MM.1S (cell line): Measurements from ENCODE around the gene ZDHHC12.

ENCODE experiments used
- DNase-seq: peaks from one replicate; pipeline ENCODE4 v3.0.0-alpha.2; 2015
- H2AFZ ChIP-seq: fragments of 300-600 bp; sonication (generic); 2 replicates; pipeline ENCODE4 v1.6.0; 2016; ENCODE audit warnings: antibody characterized with exemption, low read length
- H3F3A ChIP-seq: fragments of 300-600 bp; sonication (generic); 2 replicates; pipeline ENCODE4 v1.6.1; 2016; ENCODE audit warnings: mild to moderate bottlenecking, antibody characterized with exemption, low read length, moderate library complexity, mixed read lengths; ENCODE audit not compliant: insufficient read depth
- H3K27ac ChIP-seq: fragments of 300-600 bp; sonication (generic); 2 replicates; pipeline ENCODE4 v1.5.1; 2016; ENCODE audit warnings: mild to moderate bottlenecking, low read length
- H3K27me3 ChIP-seq: fragments of 300-600 bp; sonication (generic); replicated peaks from 2 replicates; pipeline ENCODE4 v1.6.0; 2016; ENCODE audit warnings: low read length; ENCODE audit not compliant: insufficient read depth
- H3K36me3 ChIP-seq: fragments of 300-600 bp; sonication (generic); replicated peaks from 2 replicates; pipeline ENCODE4 v1.6.1; 2016; ENCODE audit warnings: mild to moderate bottlenecking, low read length, mixed read lengths; ENCODE audit not compliant: insufficient read depth
- H3K4me1 ChIP-seq: fragments of 300-600 bp; sonication (generic); 2 replicates; pipeline ENCODE4 v1.6.1; 2016; ENCODE audit warnings: low read length, mixed read lengths
- H3K4me2 ChIP-seq: fragments of 300-600 bp; sonication (generic); 2 replicates; pipeline ENCODE4 v1.6.0; 2016; ENCODE audit warnings: low read depth, low read length
- H3K4me3 ChIP-seq: fragments of 300-600 bp; sonication (generic); 2 replicates; pipeline ENCODE4 v1.5.1; 2016; ENCODE audit warnings: low read length, mixed read lengths
- H3K79me2 ChIP-seq: fragments of 300-600 bp; sonication (generic); 2 replicates; pipeline ENCODE4 v1.6.1; 2016; ENCODE audit warnings: mixed run types, low read length, mixed read lengths
- H3K9ac ChIP-seq: fragments of 300-600 bp; sonication (generic); 2 replicates; pipeline ENCODE4 v1.6.1; 2016; ENCODE audit warnings: low read length, mixed read lengths
- H3K9me2 ChIP-seq: fragments of 300-600 bp; sonication (generic); replicated peaks from 2 replicates; pipeline ENCODE4 v1.6.1; 2016; ENCODE audit warnings: mild to moderate bottlenecking, low read length, mixed read lengths; ENCODE audit not compliant: insufficient read depth
- H3K9me3 ChIP-seq: fragments of 300-600 bp; sonication (generic); replicated peaks from 2 replicates; pipeline ENCODE4 v1.6.1; 2016; ENCODE audit warnings: mild to moderate bottlenecking, low read length, mixed read lengths; ENCODE audit not compliant: insufficient read depth
- H4K20me1 ChIP-seq: fragments of 300-600 bp; sonication (generic); 2 replicates; pipeline ENCODE4 v1.6.1; 2016; ENCODE audit warnings: mild to moderate bottlenecking, low read length, moderate library complexity, mixed read lengths; ENCODE audit not compliant: insufficient read depth
- EZH2 ChIP-seq: fragments of 300-600 bp; sonication (generic); optimal IDR thresholded peaks from 2 replicates; pipeline ENCODE3; 2017; ENCODE audit warnings: low read depth, mild to moderate bottlenecking, antibody characterized with exemption, low read length, mixed read lengths
- EZH2phosphoT487 ChIP-seq: fragments of 300-600 bp; sonication (generic); IDR thresholded peaks from 2 replicates; pipeline ENCODE4 v1.6.1; 2018; ENCODE audit warnings: antibody characterized with exemption, low read length
- TF ChIP-seq, protein P1 (sequence below): fragments of 300-600 bp; sonication (generic); IDR thresholded peaks from 2 replicates; pipeline ENCODE4 v1.5.1; 2016; ENCODE audit warnings: antibody characterized with exemption, low read length, mixed read lengths

The ZDHHC12 gene

DNA sequence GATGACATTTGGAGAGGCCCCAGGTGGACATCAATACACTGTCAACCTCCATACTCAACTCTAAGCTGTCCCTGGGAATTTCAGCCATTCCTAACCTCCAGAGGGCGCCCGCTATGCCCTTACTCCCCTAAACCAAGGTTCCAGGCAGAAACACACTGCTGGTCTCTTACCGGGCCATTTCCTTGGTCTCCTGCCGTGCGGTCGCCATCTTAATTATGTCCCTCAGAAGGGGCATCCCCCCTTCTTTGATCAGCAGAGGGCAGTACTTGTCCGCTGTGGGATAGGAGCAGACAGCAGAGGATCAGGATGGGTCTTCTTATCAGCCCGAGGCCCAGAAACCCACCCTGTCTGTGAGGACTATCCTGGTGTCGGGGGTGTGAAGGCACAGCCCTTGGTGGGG lies 9.3 kb upstream of the ZDHHC12 start:
- Histone ChIP-seq H3K27ac (no peak overlapping the region), H3K4me3 (no peak overlapping the region), H3K27me3 (no peaks in the 10 kb centered on the region), H3K4me2 (no peak overlapping the region), H3F3A (no peaks in the 10 kb centered on the region), H3K4me1 (no peaks in the 10 kb centered on the region), H3K9ac (no peak overlapping the region), H4K20me1 (no peaks in the 10 kb centered on the region), H3K79me2 (no peaks in the 10 kb centered on the region), H2AFZ (no peak overlapping the region), H3K9me3 (no peaks in the 10 kb centered on the region), H3K36me3 (no peaks in the 10 kb centered on the region), H3K9me2 (no peaks in the 10 kb centered on the region)
- no peak for DNase-seq
- TF ChIP-seq EZH2 = no peak
- TF ChIP-seq, protein P1, sequence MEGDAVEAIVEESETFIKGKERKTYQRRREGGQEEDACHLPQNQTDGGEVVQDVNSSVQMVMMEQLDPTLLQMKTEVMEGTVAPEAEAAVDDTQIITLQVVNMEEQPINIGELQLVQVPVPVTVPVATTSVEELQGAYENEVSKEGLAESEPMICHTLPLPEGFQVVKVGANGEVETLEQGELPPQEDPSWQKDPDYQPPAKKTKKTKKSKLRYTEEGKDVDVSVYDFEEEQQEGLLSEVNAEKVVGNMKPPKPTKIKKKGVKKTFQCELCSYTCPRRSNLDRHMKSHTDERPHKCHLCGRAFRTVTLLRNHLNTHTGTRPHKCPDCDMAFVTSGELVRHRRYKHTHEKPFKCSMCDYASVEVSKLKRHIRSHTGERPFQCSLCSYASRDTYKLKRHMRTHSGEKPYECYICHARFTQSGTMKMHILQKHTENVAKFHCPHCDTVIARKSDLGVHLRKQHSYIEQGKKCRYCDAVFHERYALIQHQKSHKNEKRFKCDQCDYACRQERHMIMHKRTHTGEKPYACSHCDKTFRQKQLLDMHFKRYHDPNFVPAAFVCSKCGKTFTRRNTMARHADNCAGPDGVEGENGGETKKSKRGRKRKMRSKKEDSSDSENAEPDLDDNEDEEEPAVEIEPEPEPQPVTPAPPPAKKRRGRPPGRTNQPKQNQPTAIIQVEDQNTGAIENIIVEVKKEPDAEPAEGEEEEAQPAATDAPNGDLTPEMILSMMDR = peak; percentile 29

DNA sequence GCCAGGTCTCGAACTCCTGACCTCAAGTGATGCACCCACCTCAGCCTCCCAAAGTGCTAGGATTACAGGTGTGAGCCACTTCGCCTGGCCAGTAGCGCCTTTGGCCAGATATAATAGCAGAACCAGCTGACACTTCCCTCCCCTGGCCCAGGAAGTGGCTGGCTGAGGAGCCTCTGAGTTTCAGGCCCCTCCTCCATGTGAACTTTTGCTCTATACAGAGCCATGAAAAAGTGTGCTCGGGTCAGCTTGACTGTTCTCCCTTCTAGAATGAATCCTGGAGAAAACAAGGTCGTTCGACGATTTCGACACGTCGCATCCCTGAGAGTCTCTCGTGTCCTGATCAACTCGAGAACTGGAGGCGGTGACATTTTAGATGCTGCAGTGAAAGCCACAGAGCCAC lies 8.6 kb upstream of the ZDHHC12 start:
- no peaks in the 10 kb centered on the region for H3K79me2 ChIP-seq
- no peaks in the 10 kb centered on the region for H3K27me3 ChIP-seq
- no peak overlapping the region for H3K4me2 ChIP-seq
- no peaks in the 10 kb centered on the region for H4K20me1 ChIP-seq
- no peak overlapping the region for H3K27ac ChIP-seq
- TF ChIP-seq, protein P1 = no peak
- no peak for TF ChIP-seq EZH2phosphoT487
- TF ChIP-seq EZH2 = no peak
- DNase-seq = no peak
- no peak overlapping the region for H2AFZ ChIP-seq
- H3K4me1 ChIP-seq = no peaks in the 10 kb centered on the region
- H3F3A ChIP-seq = no peaks in the 10 kb centered on the region
- no peaks in the 10 kb centered on the region for H3K9me3 ChIP-seq
- no peak overlapping the region for H3K4me3 ChIP-seq
- H3K9ac ChIP-seq = no peak overlapping the region
- H3K9me2 ChIP-seq = no peaks in the 10 kb centered on the region
- no peaks in the 10 kb centered on the region for H3K36me3 ChIP-seq

DNA sequence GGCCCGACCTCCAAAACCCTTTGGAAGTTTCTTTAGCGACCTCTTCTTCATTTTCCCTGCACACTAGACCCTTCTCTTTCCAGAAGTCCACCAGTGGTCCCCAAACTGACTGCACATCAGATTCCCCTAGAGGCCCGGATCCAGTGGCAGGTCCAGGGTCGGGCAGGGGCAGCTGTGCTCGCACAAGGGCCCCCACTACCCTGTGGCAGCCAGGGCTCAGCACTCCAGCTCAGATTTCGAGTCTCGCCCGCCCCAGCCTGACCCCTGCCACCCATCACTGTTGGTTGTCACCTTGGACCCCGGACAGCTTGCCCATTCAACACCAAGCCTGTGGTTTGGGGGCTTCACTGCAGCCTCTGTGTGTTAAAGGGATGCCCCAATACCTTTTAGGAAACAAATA lies 7.8 kb upstream of the ZDHHC12 start:
- no peak for TF ChIP-seq EZH2
- no peak for TF ChIP-seq EZH2phosphoT487
- TF ChIP-seq, protein P1 = no peak
- no peak overlapping the region for H3K4me2 ChIP-seq
- H3K9me3 ChIP-seq = no peaks in the 10 kb centered on the region
- no peaks in the 10 kb centered on the region for H3K27me3 ChIP-seq
- no peaks in the 10 kb centered on the region for H3F3A ChIP-seq
- H3K9me2 ChIP-seq = no peaks in the 10 kb centered on the region
- H4K20me1 ChIP-seq = no peaks in the 10 kb centered on the region
- H3K27ac ChIP-seq = no peak overlapping the region
- no peak overlapping the region for H3K4me3 ChIP-seq
- no peak overlapping the region for H2AFZ ChIP-seq
- DNase-seq = no peak
- H3K79me2 ChIP-seq = no peaks in the 10 kb centered on the region
- no peaks in the 10 kb centered on the region for H3K4me1 ChIP-seq
- H3K9ac ChIP-seq = no peak overlapping the region
- no peaks in the 10 kb centered on the region for H3K36me3 ChIP-seq
